Mesenchymal stem cell (in vitro differentiated cells and primary cell): Measurements from ENCODE around the gene KLHDC3.
"Not testable (repeated sequence)": the region's sequence is repeated elsewhere in the genome, so short reads cannot be mapped to it uniquely, and the experiment has no call there.

Experiments used
- DNase-seq: peaks from one replicate; pipeline ENCODE4 v3.0.0-alpha.2; 2013
- H2AFZ ChIP-seq: one replicate; pipeline ENCODE4 v1.6.1; 2013; ENCODE audit warnings: low read depth, mild to moderate bottlenecking, control low read depth, inconsistent platforms, low read length, moderate library complexity
- H2AK5ac ChIP-seq: 2 replicates; pipeline ENCODE4 v1.6.1; 2013; ENCODE audit warnings: low read length, moderate library complexity, mild to moderate bottlenecking, inconsistent platforms; ENCODE audit not compliant: severe bottlenecking
- H2BK120ac ChIP-seq: one replicate; pipeline ENCODE4 v1.6.1; 2013; ENCODE audit warnings: low read depth, mild to moderate bottlenecking, inconsistent platforms, low read length, moderate library complexity
- H2BK12ac ChIP-seq, 2 experiments: one replicate each; pipeline ENCODE4 v1.6.1; 2013; ENCODE audit warnings: inconsistent platforms in 2 of 2, low read length in 2 of 2, mild to moderate bottlenecking in 2 of 2, moderate library complexity in 2 of 2, control low read depth in 1 of 2
- H2BK15ac ChIP-seq: one replicate; pipeline ENCODE4 v1.6.1; 2013; ENCODE audit warnings: mild to moderate bottlenecking, low read depth, inconsistent platforms; ENCODE audit not compliant: poor library complexity, severe bottlenecking
- H2BK5ac ChIP-seq: 2 replicates; pipeline ENCODE4 v1.6.1; 2013; ENCODE audit warnings: low read depth, mild to moderate bottlenecking, low read length, control low read depth, inconsistent platforms; ENCODE audit not compliant: poor library complexity, severe bottlenecking
- H3K14ac ChIP-seq, 2 experiments: one replicate each; pipeline ENCODE4 v1.6.1; 2013; ENCODE audit warnings: inconsistent platforms in 2 of 2, low read length in 2 of 2, control low read depth in 1 of 2, mild to moderate bottlenecking in 1 of 2, moderate library complexity in 1 of 2
- H3K18ac ChIP-seq, 2 experiments: one replicate each; pipeline ENCODE4 v1.6.1; 2013; ENCODE audit warnings: inconsistent platforms in 2 of 2, low read length in 2 of 2, control low read depth in 1 of 2, low read depth in 1 of 2, mild to moderate bottlenecking in 1 of 2
- H3K23ac ChIP-seq, 2 experiments: one replicate each; pipeline ENCODE4 v1.6.1; 2013; ENCODE audit warnings: inconsistent platforms in 2 of 2, low read length in 2 of 2, mild to moderate bottlenecking in 2 of 2, moderate library complexity in 2 of 2, control low read depth in 1 of 2
- H3K27ac ChIP-seq: 2 replicates; pipeline ENCODE4 v1.5.1; 2013; ENCODE audit warnings: mild to moderate bottlenecking, moderate library complexity, low read length, control low read depth, inconsistent platforms; ENCODE audit not compliant: poor library complexity, severe bottlenecking
- H3K27me3 ChIP-seq, 2 experiments: 2 replicates each; pipeline versions ENCODE4 v1.6.1 to v1.7.0; 2013; ENCODE audit warnings: low read length in 2 of 2, mild to moderate bottlenecking in 2 of 2, moderate library complexity in 2 of 2, control low read depth in 1 of 2, inconsistent platforms in 1 of 2; ENCODE audit not compliant: control insufficient read depth in 1 of 2, insufficient read depth in 1 of 2
- H3K36me3 ChIP-seq, 2 experiments: 2 replicates each; pipeline versions ENCODE4 v1.6.1 to v1.7.0; 2013; ENCODE audit warnings: low read length in 2 of 2, control low read depth in 1 of 2, inconsistent platforms in 1 of 2, low read depth in 1 of 2, mild to moderate bottlenecking in 1 of 2; ENCODE audit not compliant: insufficient read depth in 2 of 2, control insufficient read depth in 1 of 2
- H3K4ac ChIP-seq, 2 experiments: one replicate each; pipeline ENCODE4 v1.6.1; 2013; ENCODE audit warnings: inconsistent platforms in 2 of 2, low read length in 2 of 2, mild to moderate bottlenecking in 2 of 2, moderate library complexity in 2 of 2, control low read depth in 1 of 2, low read depth in 1 of 2
- H3K4me1 ChIP-seq: 2 replicates; pipeline ENCODE4 v1.6.1; 2013; ENCODE audit warnings: low read depth, low read length, control low read depth; ENCODE audit not compliant: control insufficient read depth, insufficient read depth
- H3K4me2 ChIP-seq: 2 replicates; pipeline ENCODE4 v1.6.1; 2013; ENCODE audit warnings: low read length, mild to moderate bottlenecking, inconsistent platforms; ENCODE audit not compliant: poor library complexity, severe bottlenecking
- H3K4me3 ChIP-seq, 2 experiments: 2 replicates each; pipeline versions ENCODE4 v1.5.1 to v1.7.0; 2013; ENCODE audit warnings: low read length in 2 of 2, mild to moderate bottlenecking in 2 of 2, control low read depth in 1 of 2, low read depth in 1 of 2; ENCODE audit not compliant: insufficient read depth in 1 of 2
- H3K79me1 ChIP-seq: replicated peaks from 2 replicates; pipeline ENCODE4 v1.6.1; 2013; ENCODE audit warnings: mild to moderate bottlenecking, control low read depth, low read length, inconsistent platforms; ENCODE audit not compliant: poor library complexity, severe bottlenecking
- H3K9ac ChIP-seq: 2 replicates; pipeline ENCODE4 v1.7.0; 2013; ENCODE audit warnings: mild to moderate bottlenecking, low read length, moderate library complexity
- H3K9me3 ChIP-seq: 2 replicates; pipeline ENCODE4 v1.7.0; 2013; ENCODE audit warnings: mild to moderate bottlenecking, low read length; ENCODE audit not compliant: control insufficient read depth
- H4K8ac ChIP-seq: one replicate; pipeline ENCODE4 v1.6.1; 2013; ENCODE audit warnings: inconsistent platforms, mild to moderate bottlenecking, low read length, moderate library complexity
- H4K91ac ChIP-seq: one replicate; pipeline ENCODE4 v1.6.1; 2013; ENCODE audit warnings: mild to moderate bottlenecking, low read length, inconsistent platforms
- WGBS: methylation state at CpG from one replicate; pipeline ENCODE4 v1.1.7; 2013; ENCODE audit warnings: mixed read lengths; 5-methylcytosine and 5-hydroxymethylcytosine counted together

Gene KLHDC3

DNA sequence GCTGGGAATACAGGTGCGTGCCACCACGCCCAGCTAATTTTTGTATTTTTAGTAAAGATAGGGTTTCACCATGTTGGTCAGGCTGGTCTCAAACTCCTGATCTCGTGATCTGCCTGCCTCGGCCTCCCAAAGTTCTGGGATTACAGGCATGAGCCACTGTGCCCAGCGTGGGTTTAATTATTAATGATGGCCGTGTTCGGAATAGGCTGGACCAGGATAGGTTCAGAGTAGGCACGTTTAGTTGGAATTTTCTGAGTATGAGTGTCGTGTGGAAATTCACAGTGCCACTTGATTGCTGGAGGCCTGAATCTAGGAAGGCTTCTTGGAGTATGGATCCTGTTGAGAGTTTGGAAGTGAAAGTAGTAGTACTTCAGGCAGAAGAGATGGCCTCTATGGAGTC lies 15.8 kb upstream of the KLHDC3 start:
- H3K4me1 ChIP-seq, H3K9me3 ChIP-seq, H3K23ac ChIP-seq, H3K14ac ChIP-seq, H3K18ac ChIP-seq, H4K8ac ChIP-seq, DNase-seq, H3K9ac ChIP-seq, H4K91ac ChIP-seq, H3K4ac ChIP-seq, H3K4me2 ChIP-seq, H2BK5ac ChIP-seq, H2AFZ ChIP-seq, H2BK12ac ChIP-seq, H3K27me3 ChIP-seq, H2BK120ac ChIP-seq, H2BK15ac ChIP-seq, H3K4me3 ChIP-seq, H2AK5ac ChIP-seq, H3K27ac ChIP-seq: not testable (repeated sequence)
- Histone ChIP-seq H3K36me3 (peaks cover 5 to 12% of the 10 kb centered on the region in 2 experiments), H3K79me1 (peaks cover 30% of the 10 kb centered on the region)
- WGBS = 96% methylated on average over 9 of the region's 9 CpGs

DNA sequence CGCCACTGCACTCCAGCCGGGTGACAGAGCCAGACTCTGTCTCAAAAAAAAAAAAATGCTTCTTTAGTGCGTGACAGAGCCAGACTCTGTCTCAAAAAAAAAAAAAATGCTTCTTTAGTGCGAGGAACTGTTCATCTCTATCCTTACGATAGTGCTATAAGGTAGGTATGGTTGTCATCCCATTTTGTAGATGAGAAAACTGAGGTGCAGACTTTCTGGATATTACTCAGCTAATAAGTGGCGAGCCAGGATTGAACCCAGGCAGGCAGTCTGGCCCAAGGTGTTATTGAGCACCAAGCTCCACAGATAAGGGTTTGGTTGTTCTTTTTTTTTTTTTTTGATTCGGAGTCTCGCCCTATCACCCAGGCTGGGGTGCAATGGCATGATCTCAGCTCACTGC lies 12.2 kb upstream of the KLHDC3 start:
- no peak overlapping the region for H3K18ac ChIP-seq
- H3K79me1 ChIP-seq = peaks cover 33% of the 10 kb centered on the region
- H3K9ac ChIP-seq = no peak overlapping the region
- no peak overlapping the region for H4K91ac ChIP-seq
- H3K4me3 ChIP-seq = no peak overlapping the region
- no peak overlapping the region for H3K23ac ChIP-seq
- H3K9me3 ChIP-seq = no peaks in the 10 kb centered on the region
- no peak overlapping the region for H2AFZ ChIP-seq
- H2BK12ac ChIP-seq = no peak overlapping the region
- H3K4ac ChIP-seq = no peak overlapping the region
- no peaks in the 10 kb centered on the region for H3K27me3 ChIP-seq
- H3K4me1 ChIP-seq = no peaks in the 10 kb centered on the region
- DNase-seq = no peak
- H2BK15ac ChIP-seq = no peak overlapping the region
- 97% methylated on average over 8 of the region's 8 CpGs for WGBS
- H2BK5ac ChIP-seq = no peak overlapping the region
- H3K27ac ChIP-seq = no peak overlapping the region
- H3K36me3 ChIP-seq = peaks cover 12 to 20% of the 10 kb centered on the region in 2 experiments
- no peak overlapping the region for H2AK5ac ChIP-seq
- no peak overlapping the region for H4K8ac ChIP-seq
- H2BK120ac ChIP-seq = no peak overlapping the region
- H3K14ac ChIP-seq = no peak overlapping the region
- H3K4me2 ChIP-seq = no peak overlapping the region

DNA sequence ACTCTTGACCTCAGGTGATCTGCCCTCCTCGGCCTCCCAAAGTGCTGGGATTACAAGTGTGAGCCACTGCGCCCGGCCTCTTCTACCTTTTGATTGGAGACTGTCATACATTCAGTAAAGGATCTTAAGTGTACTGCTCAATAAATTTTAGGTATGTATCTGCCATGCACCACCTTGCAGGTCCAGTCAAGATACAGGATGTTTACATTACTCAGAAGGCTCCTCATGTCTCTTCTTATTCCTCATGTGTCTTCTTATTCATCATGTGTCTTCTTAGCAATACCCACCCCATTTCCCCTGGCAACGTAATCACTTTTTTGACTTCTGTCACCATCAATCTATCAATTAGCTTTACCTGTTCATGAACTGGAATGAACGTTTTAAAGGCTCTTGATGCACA lies 8.2 kb upstream of the KLHDC3 start:
- no peak overlapping the region for H3K18ac ChIP-seq
- H2AFZ ChIP-seq = no peak overlapping the region
- no peak overlapping the region for H3K4me3 ChIP-seq
- H2BK5ac ChIP-seq = no peak overlapping the region
- H3K27ac ChIP-seq = no peak overlapping the region
- H3K79me1 ChIP-seq = peaks cover 34% of the 10 kb centered on the region
- 86% methylated on average over 3 of the region's 5 CpGs for WGBS
- H4K91ac ChIP-seq = no peak overlapping the region
- no peak for DNase-seq
- no peak overlapping the region for H2BK120ac ChIP-seq
- H3K23ac ChIP-seq = no peak overlapping the region
- no peak overlapping the region for H2BK15ac ChIP-seq
- no peak overlapping the region for H3K9ac ChIP-seq
- H3K4ac ChIP-seq = no peak overlapping the region
- no peak overlapping the region for H3K4me2 ChIP-seq
- peaks cover 50 to 56% of the 10 kb centered on the region in 2 experiments for H3K36me3 ChIP-seq
- H2BK12ac ChIP-seq = no peak overlapping the region
- H3K14ac ChIP-seq = no peak overlapping the region
- no peaks in the 10 kb centered on the region for H3K27me3 ChIP-seq
- no peak overlapping the region for H2AK5ac ChIP-seq
- no peak overlapping the region for H4K8ac ChIP-seq
- no peaks in the 10 kb centered on the region for H3K9me3 ChIP-seq
- no peaks in the 10 kb centered on the region for H3K4me1 ChIP-seq

DNA sequence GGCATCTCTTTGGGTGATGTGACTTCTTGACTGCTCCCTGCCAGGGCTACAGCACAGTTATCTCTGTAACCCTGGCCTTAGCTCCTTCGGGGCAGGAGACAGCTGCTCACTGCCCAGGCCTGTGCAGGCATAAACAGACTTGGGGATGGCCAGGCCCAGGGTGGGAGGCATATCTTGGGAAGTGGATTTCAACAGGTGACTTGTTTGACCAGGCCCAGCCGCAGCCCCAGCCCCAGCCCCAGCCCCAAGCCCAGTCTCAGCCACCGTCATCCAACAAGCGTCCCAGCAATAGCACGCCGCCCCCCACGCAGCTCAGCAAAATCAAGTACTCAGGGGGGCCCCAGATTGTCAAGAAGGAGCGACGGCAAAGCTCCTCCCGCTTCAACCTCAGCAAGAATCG lies 7.8 kb upstream of the KLHDC3 start:
- Histone ChIP-seq H2BK12ac (no peak overlapping the region), H4K8ac (no peak overlapping the region), H2BK120ac (no peak overlapping the region), H2AK5ac (no peak overlapping the region), H3K4me3 (no peak overlapping the region), H3K4me2 (no peak overlapping the region), H3K27me3 (no peaks in the 10 kb centered on the region), H3K4ac (no peak overlapping the region), H4K91ac (no peak overlapping the region), H3K27ac (no peak overlapping the region), H3K9ac (no peak overlapping the region), H2BK5ac (no peak overlapping the region), H3K14ac (no peak overlapping the region), H3K36me3 (peaks cover 54 to 60% of the 10 kb centered on the region in 2 experiments), H2AFZ (no peak overlapping the region), H2BK15ac (no peak overlapping the region), H3K79me1 (peaks cover 37% of the 10 kb centered on the region), H3K18ac (no peak overlapping the region), H3K23ac (no peak overlapping the region), H3K9me3 (no peaks in the 10 kb centered on the region), H3K4me1 (no peaks in the 10 kb centered on the region)
- WGBS = 93% methylated on average over 11 of the region's 11 CpGs
- no peak for DNase-seq
